ENCODE results near the gene EMILIN2. TPM values are rescaled to one million over a fixed set of nuclear protein-coding genes. Genes with fewer than 3 reads are reported as not detected.

EMILIN2 gene
- total and polyA plus RNA-seq, 5 donors = 3.8 to 8.4 (median 6.8) TPM

- WGBS = 88% methylated on average over 15 of the region's 15 CpGs
Measured at GRCh38 chr18:2878656-2879330, 32.0 kb downstream of the EMILIN2 start.

GRCh38 chr18:2879889-2880288, 33.1 kb downstream of the EMILIN2 start:
- intact Hi-C loops (cut with DNase I) = no loop called here
- H3K4me1 ChIP-seq (ENCODE audit: control insufficient read depth, insufficient read depth, low read length) = no peaks in the 10 kb centered on the region
- WGBS = 78% methylated on average over 4 of the region's 4 CpGs

More at GRCh38 chr18:2878656-2879330, 32.0 kb downstream of the EMILIN2 start:
- DNase-seq (no peak), ATAC-seq (no peak)
- no peaks in the 10 kb centered on the region for H3K9me3 ChIP-seq (ENCODE audit: control insufficient read depth, low read length)
- H3K4me1 ChIP-seq (ENCODE audit: control insufficient read depth, insufficient read depth, low read length) = no peaks in the 10 kb centered on the region
- H3K27me3 ChIP-seq (ENCODE audit: control insufficient read depth, insufficient read depth) = no peaks in the 10 kb centered on the region
- intact Hi-C loops (cut with DNase I) = no loop called here
- no peak overlapping the region for H3K4me3 ChIP-seq (ENCODE audit: low read length)
- no peak overlapping the region for H3K27ac ChIP-seq (ENCODE audit: low read length)

GRCh38 chr18:2880473-2880872, 33.7 kb downstream of the EMILIN2 start:
- Histone ChIP-seq H3K27ac (ENCODE audit: low read length) (no peak overlapping the region), H3K4me3 (ENCODE audit: low read length) (no peak overlapping the region), H3K9me3 (ENCODE audit: control insufficient read depth, low read length) (no peaks in the 10 kb centered on the region), H3K4me1 (ENCODE audit: control insufficient read depth, insufficient read depth, low read length) (no peaks in the 10 kb centered on the region), H3K27me3 (ENCODE audit: control insufficient read depth, insufficient read depth) (no peaks in the 10 kb centered on the region)
- ATAC-seq (peak; percentile 25 to 42), DNase-seq (peak; percentile 58 to 80 (median 76))
- intact Hi-C loops (cut with DNase I) = no loop called here
- WGBS = 50% methylated on average over 17 of the region's 17 CpGs

More at GRCh38 chr18:2879889-2880288, 33.1 kb downstream of the EMILIN2 start:
- H3K4me3 ChIP-seq (ENCODE audit: low read length) = no peak overlapping the region
- no peak overlapping the region for H3K27ac ChIP-seq (ENCODE audit: low read length)
- DNase-seq (no peak), ATAC-seq (no peak)
- H3K9me3 ChIP-seq (ENCODE audit: control insufficient read depth, low read length) = no peaks in the 10 kb centered on the region
- no peaks in the 10 kb centered on the region for H3K27me3 ChIP-seq (ENCODE audit: control insufficient read depth, insufficient read depth)

- Histone ChIP-seq H3K27ac (ENCODE audit: low read length) (peak overlapping the region; percentile 39), H3K4me3 (ENCODE audit: low read length) (no peak overlapping the region), H3K9me3 (ENCODE audit: control insufficient read depth, low read length) (no peaks in the 10 kb centered on the region), H3K4me1 (ENCODE audit: control insufficient read depth, insufficient read depth, low read length) (no peaks in the 10 kb centered on the region), H3K27me3 (ENCODE audit: control insufficient read depth, insufficient read depth) (no peaks in the 10 kb centered on the region)
- intact Hi-C loops (cut with DNase I) = no loop called here
- peak; percentile 78 to 89 (median 79) for DNase-seq
- 48% methylated on average over 16 of the region's 16 CpGs for WGBS
- peak; percentile 74 to 84 for ATAC-seq
Measured at GRCh38 chr18:2881088-2881839, 34.5 kb downstream of the EMILIN2 start.

GRCh38 chr18:2881840-2882195, 35.0 kb downstream of the EMILIN2 start:
- intact Hi-C loops (cut with DNase I) = no loop called here
- Histone ChIP-seq H3K27ac (ENCODE audit: low read length) (no peak overlapping the region), H3K9me3 (ENCODE audit: control insufficient read depth, low read length) (no peaks in the 10 kb centered on the region), H3K27me3 (ENCODE audit: control insufficient read depth, insufficient read depth) (no peaks in the 10 kb centered on the region), H3K4me3 (ENCODE audit: low read length) (no peak overlapping the region), H3K4me1 (ENCODE audit: control insufficient read depth, insufficient read depth, low read length) (no peaks in the 10 kb centered on the region)
- ATAC-seq = no peak
- peak in 2 of 3 donors; percentile 51 to 68 for DNase-seq
- 65% methylated on average over 9 of the region's 9 CpGs for WGBS

GRCh38 chr18:2882201-2882600, 35.4 kb downstream of the EMILIN2 start:
- Histone ChIP-seq H3K27ac (ENCODE audit: low read length) (no peak overlapping the region), H3K4me1 (ENCODE audit: control insufficient read depth, insufficient read depth, low read length) (no peaks in the 10 kb centered on the region), H3K27me3 (ENCODE audit: control insufficient read depth, insufficient read depth) (no peaks in the 10 kb centered on the region), H3K4me3 (ENCODE audit: low read length) (no peak overlapping the region), H3K9me3 (ENCODE audit: control insufficient read depth, low read length) (no peaks in the 10 kb centered on the region)
- WGBS = 76% methylated on average over 4 of the region's 4 CpGs
- ATAC-seq (no peak), DNase-seq (no peak)
- intact Hi-C loops (cut with DNase I) = no loop called here

- no peak overlapping the region for H3K27ac ChIP-seq (ENCODE audit: low read length)
- H3K27me3 ChIP-seq (ENCODE audit: control insufficient read depth, insufficient read depth) = no peaks in the 10 kb centered on the region
- H3K4me1 ChIP-seq (ENCODE audit: control insufficient read depth, insufficient read depth, low read length) = no peaks in the 10 kb centered on the region
- no peaks in the 10 kb centered on the region for H3K9me3 ChIP-seq (ENCODE audit: control insufficient read depth, low read length)
- 49% methylated on average over 10 of the region's 10 CpGs for WGBS
- no peak overlapping the region for H3K4me3 ChIP-seq (ENCODE audit: low read length)
- ATAC-seq (peak in 1 of 2 donors; percentile 18), DNase-seq (peak in 1 of 3 donors; percentile 61)
- intact Hi-C loops (cut with DNase I) = no loop called here
Measured at GRCh38 chr18:2883076-2883735, 36.4 kb downstream of the EMILIN2 start.

GRCh38 chr18:2884706-2885285, 38.0 kb downstream of the EMILIN2 start:
- WGBS = 98% methylated on average over 13 of the region's 13 CpGs
- no peak for ATAC-seq
- intact Hi-C loops (cut with DNase I) = no loop called here

GRCh38 chr18:2887470-2887869, 40.7 kb downstream of the EMILIN2 start:
- H3K4me3 ChIP-seq (ENCODE audit: low read length) = no peak overlapping the region
- H3K27me3 ChIP-seq (ENCODE audit: control insufficient read depth, insufficient read depth) = no peaks in the 10 kb centered on the region
- 72% methylated on average over 4 of the region's 4 CpGs for WGBS
- no peak overlapping the region for H3K27ac ChIP-seq (ENCODE audit: low read length)
- DNase-seq (no peak), ATAC-seq (no peak)
- intact Hi-C loops (cut with DNase I) = no loop called here
- no peaks in the 10 kb centered on the region for H3K9me3 ChIP-seq (ENCODE audit: control insufficient read depth, low read length)
- H3K4me1 ChIP-seq (ENCODE audit: control insufficient read depth, insufficient read depth, low read length) = no peaks in the 10 kb centered on the region

More at GRCh38 chr18:2884706-2885285, 38.0 kb downstream of the EMILIN2 start:
- no peak for DNase-seq
- no peaks in the 10 kb centered on the region for H3K27me3 ChIP-seq (ENCODE audit: control insufficient read depth, insufficient read depth)
- no peak overlapping the region for H3K27ac ChIP-seq (ENCODE audit: low read length)
- no peaks in the 10 kb centered on the region for H3K9me3 ChIP-seq (ENCODE audit: control insufficient read depth, low read length)
- H3K4me3 ChIP-seq (ENCODE audit: low read length) = no peak overlapping the region
- no peaks in the 10 kb centered on the region for H3K4me1 ChIP-seq (ENCODE audit: control insufficient read depth, insufficient read depth, low read length)

- ATAC-seq (no peak), DNase-seq (no peak)
- peaks cover 7% of the 10 kb centered on the region for H3K4me1 ChIP-seq (ENCODE audit: control insufficient read depth, insufficient read depth, low read length)
- no peak overlapping the region for H3K27ac ChIP-seq (ENCODE audit: low read length)
- WGBS = 69% methylated on average over 3 of the region's 3 CpGs
- no peaks in the 10 kb centered on the region for H3K27me3 ChIP-seq (ENCODE audit: control insufficient read depth, insufficient read depth)
- H3K4me3 ChIP-seq (ENCODE audit: low read length) = no peak overlapping the region
- no peaks in the 10 kb centered on the region for H3K9me3 ChIP-seq (ENCODE audit: control insufficient read depth, low read length)
- intact Hi-C loops (cut with DNase I) = no loop called here
Measured at GRCh38 chr18:2889761-2890192, 43.0 kb downstream of the EMILIN2 start.

- Histone ChIP-seq H3K4me1 (ENCODE audit: control insufficient read depth, insufficient read depth, low read length) (peaks cover 7% of the 10 kb centered on the region), H3K27me3 (ENCODE audit: control insufficient read depth, insufficient read depth) (no peaks in the 10 kb centered on the region), H3K9me3 (ENCODE audit: control insufficient read depth, low read length) (no peaks in the 10 kb centered on the region), H3K27ac (ENCODE audit: low read length) (no peak overlapping the region), H3K4me3 (ENCODE audit: low read length) (no peak overlapping the region)
- 94% methylated on average over 5 of the region's 5 CpGs for WGBS
- no peak for DNase-seq
- no peak for ATAC-seq
- intact Hi-C loops (cut with DNase I) = no loop called here
Measured at GRCh38 chr18:2890606-2891005, 43.8 kb downstream of the EMILIN2 start.
